ENCODE measurements around the gene HMCN1. TPM values are rescaled to one million over a fixed set of nuclear protein-coding genes. Genes with fewer than 3 reads are reported as not detected.

Gene HMCN1
- total and polyA plus RNA-seq, 12 donors, result 0.56 to 5.8 (median 2.7) TPM

DNA sequence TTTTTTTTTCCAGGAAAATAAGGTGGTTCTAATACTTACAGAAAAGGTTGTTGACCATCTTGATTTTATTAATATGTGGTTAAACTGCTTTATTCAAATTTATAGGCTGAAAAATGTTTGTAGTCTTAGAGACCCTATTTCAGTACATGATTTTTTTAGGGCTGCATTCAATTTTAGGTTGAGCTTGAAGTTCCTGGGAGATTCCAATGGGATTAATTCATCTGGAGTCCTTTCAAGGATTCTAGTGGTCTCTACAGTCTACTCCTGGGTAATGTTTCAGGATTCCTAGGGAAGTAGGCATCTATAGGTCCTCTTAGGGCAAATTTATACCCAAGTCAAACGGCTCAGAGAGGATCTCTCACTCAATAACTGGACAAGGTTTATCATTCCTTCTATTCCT is 126.7 kb downstream of the HMCN1 start:
- Histone ChIP-seq H3K4me3 (no peak overlapping the region), H3K9me3 (replicated peaks in 1 of 3) (no peaks in the 10 kb centered on the region), H3K36me3 (replicated peaks in 1 of 2) (no peaks in the 10 kb centered on the region), H3K4me1 (replicated peaks in 1 of 2) (no peaks in the 10 kb centered on the region), H3K27me3 (no peaks in the 10 kb centered on the region), H3K27ac (no peak overlapping the region)
- WGBS, 4 donors, result 77 to 100% (median 85%) methylated on average over 1 of the region's 1 CpG
- DNase-seq, result no peak
- no peak for TF ChIP-seq POLR2A (IDR thresholded peaks at IDR 0.05)
- TF ChIP-seq CTCF (IDR thresholded peaks at IDR 0.05), result no peak
- intact Hi-C loops (cut with DNase I), result no loop called here

GRCh38 chr1:185861630-185862029 is 127.4 kb downstream of the HMCN1 start:
- Histone ChIP-seq H3K4me3 (no peak overlapping the region), H3K4me1 (replicated peaks in 1 of 2) (no peaks in the 10 kb centered on the region), H3K27me3 (no peaks in the 10 kb centered on the region), H3K27ac (no peak overlapping the region), H3K9me3 (replicated peaks in 1 of 3) (no peaks in the 10 kb centered on the region), H3K36me3 (replicated peaks in 1 of 2) (no peaks in the 10 kb centered on the region)
- TF ChIP-seq CTCF (IDR thresholded peaks at IDR 0.05) (no peak), POLR2A (IDR thresholded peaks at IDR 0.05) (no peak)
- intact Hi-C loops (cut with DNase I), result no loop called here
- DNase-seq, result no peak

DNA sequence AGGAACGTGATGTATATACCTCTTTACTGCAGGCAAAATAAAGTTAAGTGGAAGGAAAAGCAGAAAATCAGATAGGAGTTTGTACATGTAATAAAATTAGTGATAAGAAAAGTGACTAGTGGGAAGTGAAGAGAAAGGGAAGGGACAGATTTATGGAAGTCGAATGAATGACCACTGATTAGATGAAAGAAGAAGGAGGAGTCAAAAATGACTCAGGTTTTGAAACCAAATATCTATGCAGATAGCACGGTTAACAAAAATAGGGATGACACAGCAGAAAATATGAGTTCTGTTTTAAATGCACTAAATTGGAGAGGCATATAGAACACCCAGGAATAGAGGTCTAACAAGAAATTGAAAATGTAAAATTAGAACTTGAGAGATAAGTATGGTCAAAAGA is 128.0 kb downstream of the HMCN1 start:
- H3K36me3 ChIP-seq (replicated peaks in 1 of 2), result no peaks in the 10 kb centered on the region
- 36 to 43% (median 41%) methylated on average over 3 of the region's 3 CpGs for whole genome bisulfite sequencing, 4 donors
- no peaks in the 10 kb centered on the region for H3K27me3 ChIP-seq
- H3K9me3 ChIP-seq (replicated peaks in 1 of 3), result no peaks in the 10 kb centered on the region
- TF ChIP-seq CTCF (IDR thresholded peaks at IDR 0.05) (no peak), POLR2A (IDR thresholded peaks at IDR 0.05) (no peak)
- DNase-seq, result no peak
- H3K4me1 ChIP-seq (replicated peaks in 1 of 2), result no peaks in the 10 kb centered on the region
- H3K27ac ChIP-seq, result no peak overlapping the region
- intact Hi-C loops (cut with DNase I), result no loop called here
- H3K4me3 ChIP-seq, result no peak overlapping the region

DNA sequence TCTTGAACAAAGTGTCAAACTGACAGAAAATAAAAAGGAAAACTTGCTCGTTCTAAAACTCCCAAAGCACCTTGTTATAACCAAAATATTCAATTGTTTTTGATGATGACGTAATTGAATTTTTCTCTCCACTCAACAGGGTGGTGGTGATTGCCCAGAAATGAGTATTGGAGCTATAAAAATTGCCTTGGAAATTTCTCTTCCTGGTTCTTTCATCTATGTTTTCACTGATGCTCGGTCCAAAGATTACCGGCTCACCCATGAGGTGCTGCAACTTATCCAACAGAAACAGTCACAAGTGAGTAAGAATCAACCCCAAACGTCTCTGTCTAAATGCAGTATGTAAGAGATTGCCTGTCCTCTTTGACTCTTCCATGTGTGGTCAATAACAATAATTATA is 130.1 kb downstream of the HMCN1 start:
- H3K27ac ChIP-seq, result no peak overlapping the region
- intact Hi-C loops (cut with DNase I), result no loop called here

More for the DNA sequence above, 130.1 kb downstream of the HMCN1 start:
- H3K4me1 ChIP-seq (replicated peaks in 1 of 2), result no peaks in the 10 kb centered on the region
- H3K27me3 ChIP-seq, result no peaks in the 10 kb centered on the region
- H3K36me3 ChIP-seq (replicated peaks in 1 of 2), result no peaks in the 10 kb centered on the region
- DNase-seq, result no peak
- no peaks in the 10 kb centered on the region for H3K9me3 ChIP-seq (replicated peaks in 1 of 3)
- no peak for TF ChIP-seq POLR2A (IDR thresholded peaks at IDR 0.05)
- TF ChIP-seq CTCF (IDR thresholded peaks at IDR 0.05), result no peak
- 86 to 90% (median 88%) methylated on average over 5 of the region's 5 CpGs for WGBS, 4 donors
- H3K4me3 ChIP-seq, result no peak overlapping the region

Data from adrenal gland (tissue), 12 donors.